Activated T-cell treated with anti-CD3 and anti-CD28 coated beads for 1 hour (primary cell): ENCODE results near the gene COMT.

Source experiments
- DNase-seq: peaks from one replicate; pipeline ENCODE4 v3.0.0-alpha.2; 2020; ENCODE audit warnings: low read depth

COMT gene

GRCh38 chr22:19995611-19996339 lies 54.2 kb downstream of the COMT start:
- no peak for DNase-seq

DNA sequence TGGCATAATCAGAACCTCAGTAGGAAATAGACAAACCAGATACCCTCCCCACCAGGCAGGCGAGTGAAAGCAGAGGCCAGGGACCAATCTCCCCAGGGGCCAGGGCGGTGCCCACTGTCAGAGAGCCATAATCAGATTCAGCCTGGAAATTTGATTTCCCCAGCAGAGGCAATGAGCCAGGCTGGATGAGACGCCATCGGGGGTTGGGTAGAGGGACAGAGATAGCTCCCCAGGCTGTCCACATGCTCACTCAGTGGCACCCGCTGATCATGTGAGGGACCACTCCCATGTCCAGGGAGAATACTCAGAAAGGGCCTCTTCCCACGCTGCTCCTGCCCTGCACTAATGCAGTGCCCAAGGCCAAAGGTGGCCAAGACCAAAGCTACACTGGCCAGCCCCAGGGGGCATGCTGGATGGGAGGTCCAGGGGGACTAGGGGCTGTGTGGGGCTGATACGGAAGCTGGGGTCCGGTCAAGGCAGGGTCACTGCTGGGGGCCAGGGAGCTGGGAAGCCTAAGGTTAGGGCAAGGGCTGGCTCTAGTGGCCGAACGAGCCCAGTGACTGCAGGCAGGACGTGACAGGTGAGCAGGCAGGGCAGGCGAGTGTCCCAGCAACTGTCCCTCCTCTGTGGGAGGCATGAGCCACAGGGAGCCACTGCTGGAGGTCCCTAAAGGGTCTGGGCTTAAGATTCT lies 55.3 kb downstream of the COMT start:
- DNase-seq, result no peak

- no peak for DNase-seq
These were observed 56.1 kb downstream of the COMT start for GRCh38 chr22:19997561-19998231.

DNA sequence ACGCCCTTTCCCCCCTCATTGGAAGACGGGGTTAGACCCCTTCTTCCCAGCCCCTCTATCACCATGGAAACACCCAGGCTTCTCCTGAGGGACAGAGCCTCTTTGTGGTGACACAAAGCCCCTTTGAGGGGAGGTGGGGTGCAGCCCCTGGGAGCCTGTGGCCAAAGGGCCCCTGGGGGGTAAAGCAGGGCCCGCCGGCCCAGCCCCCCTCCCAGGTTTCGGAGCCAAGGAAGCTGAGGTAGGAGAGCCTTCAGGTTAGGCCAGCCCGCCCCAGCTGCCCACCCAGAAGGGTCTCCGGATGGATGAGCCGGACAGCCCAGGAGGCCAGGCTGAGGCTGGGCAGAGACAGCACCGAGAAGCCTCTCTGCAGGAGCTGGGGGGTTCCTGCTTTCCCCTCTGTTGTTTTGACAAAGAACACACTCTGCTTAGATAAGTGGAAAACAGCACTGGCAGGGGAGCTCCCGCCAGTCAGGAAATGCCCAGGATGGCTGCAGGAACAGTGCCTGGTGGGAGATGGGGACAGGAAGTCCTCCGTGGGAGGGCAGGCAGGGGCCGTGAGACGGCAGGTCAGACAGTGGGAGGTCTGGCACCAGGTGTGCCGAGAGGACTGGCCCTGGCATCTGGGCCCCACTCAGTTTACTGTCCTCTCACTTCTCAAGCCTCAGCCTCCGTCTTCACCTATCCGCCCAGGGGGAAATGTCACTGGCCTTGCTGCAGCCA lies 56.8 kb downstream of the COMT start:
- no peak for DNase-seq

GRCh38 chr22:19998991-19999820 lies 57.6 kb downstream of the COMT start:
- DNase-seq, result no peak

DNA sequence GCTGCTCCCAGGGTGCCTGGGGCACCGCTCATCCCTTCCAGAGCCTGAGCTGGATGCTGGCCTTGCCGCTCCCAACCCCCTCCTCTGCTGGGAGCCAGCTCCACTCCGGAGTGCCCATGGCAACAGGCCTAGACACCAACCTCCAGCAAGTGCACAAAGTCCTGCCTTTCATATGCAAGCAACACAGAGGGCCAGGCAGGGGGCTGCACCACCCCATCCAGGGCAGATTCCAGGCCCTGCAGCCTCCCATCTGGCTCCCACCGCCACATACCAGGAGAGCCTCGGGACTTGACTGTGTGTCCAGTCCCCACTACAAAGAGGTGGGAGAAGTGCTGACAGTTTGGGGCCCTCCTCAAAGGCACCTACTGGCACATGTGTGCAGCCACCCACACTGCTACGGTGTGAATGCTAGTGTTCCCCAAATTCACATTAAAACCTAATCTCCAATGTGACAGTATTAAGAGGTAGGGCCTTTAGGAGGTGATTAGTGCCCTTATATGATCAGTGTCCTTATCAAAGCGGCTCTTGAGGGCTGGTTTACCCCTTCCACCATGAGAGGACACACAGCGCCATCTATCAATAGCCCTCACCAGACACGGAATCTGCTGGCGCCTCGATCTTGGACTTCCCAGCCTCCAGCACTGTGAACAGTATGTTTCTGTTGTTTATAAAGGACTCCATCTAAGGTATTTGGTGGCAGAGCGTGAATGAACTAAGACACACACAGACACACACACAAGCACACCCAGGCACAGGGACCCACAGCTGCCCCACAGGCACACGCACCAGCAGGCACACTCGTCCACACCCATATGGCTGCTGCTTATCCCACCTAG lies 58.9 kb downstream of the COMT start:
- no peak for DNase-seq

DNA sequence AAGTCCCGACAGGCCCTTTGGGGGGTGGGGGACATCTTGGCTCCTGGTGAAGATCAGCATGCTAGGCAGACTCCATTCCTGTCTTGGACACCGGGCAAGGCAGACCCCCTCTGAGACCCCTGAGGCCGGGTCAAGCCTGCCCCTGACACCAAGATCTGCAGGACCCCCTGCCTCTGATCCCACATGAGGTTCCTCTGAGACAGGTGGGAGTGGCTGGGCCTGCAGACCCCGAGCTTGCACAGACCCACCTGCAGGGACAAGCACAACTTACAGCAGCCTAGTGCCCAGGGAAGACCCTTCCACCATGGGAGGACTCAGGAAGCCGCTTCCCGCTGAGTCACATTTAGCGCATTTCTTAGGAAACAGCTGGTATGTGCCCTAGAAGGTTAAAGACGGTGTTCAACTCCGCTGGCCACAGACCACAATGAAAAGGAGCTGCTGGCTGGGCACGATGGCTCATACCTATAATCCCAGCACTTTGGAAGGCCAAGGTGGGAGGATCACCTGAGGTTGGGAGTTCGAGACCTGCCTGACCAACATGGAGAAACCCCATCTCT lies 59.6 kb downstream of the COMT start:
- DNase-seq, result no peak

- no peak for DNase-seq
These were observed 60.6 kb downstream of the COMT start for GRCh38 chr22:20002128-20002527.

GRCh38 chr22:20002636-20003035 lies 61.1 kb downstream of the COMT start:
- DNase-seq, result no peak

GRCh38 chr22:20003304-20003703 lies 61.7 kb downstream of the COMT start:
- no peak for DNase-seq

DNA sequence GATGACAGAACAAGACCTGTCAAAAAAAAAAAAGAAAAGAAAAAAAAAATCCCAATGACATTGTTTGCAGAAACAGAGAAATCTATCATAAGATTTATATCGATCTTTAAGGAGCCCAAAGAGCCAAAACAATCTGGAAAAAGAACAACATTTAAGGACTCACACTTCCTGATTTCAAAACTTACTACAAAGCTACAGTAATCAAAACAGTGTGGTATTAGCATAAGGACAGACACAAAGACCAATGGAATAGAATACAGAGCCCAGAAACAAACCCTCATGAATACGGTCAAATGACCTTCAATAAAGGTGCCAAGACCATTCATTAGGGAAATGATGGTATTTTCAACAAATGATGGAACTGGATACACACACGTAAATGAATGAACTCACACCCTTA lies 62.9 kb downstream of the COMT start:
- DNase-seq, result no peak

DNA sequence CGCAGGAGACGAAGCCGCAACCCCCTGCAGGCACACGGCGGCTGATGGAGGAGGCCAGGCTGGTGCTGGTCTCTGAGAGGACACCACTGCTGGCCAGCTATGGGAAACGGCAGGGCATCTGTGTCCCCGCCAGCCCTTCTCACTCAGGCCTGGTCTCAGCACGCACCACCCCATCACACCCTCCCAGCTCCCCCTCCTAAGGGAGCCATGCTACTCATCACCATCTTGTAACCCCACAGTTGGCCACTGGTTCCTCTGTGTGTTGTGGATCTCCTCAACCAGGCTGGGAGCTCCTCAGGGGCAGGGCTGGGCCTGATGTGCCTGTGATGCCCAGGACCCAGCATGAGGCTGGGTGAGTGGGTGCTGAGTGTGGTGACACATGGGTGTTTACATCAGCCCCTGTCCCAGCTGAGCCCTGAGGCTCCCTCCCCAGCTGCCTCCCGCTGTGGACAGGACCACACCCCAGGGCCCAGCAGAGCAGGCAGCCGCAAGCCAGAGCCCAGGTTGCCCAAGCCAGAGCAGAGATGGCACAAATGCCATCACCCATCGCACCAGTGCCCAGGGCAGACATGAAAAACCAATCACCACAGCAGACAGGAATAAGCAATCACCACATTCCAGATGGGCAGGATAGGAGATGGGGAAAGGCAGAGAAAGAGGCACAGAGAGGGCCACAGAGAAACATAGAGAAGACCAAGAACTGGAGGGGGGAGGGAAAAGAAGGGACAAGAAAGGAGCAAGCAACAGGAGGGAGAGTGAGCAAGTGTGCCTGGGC lies 66.8 kb downstream of the COMT start:
- DNase-seq, result no peak

DNA sequence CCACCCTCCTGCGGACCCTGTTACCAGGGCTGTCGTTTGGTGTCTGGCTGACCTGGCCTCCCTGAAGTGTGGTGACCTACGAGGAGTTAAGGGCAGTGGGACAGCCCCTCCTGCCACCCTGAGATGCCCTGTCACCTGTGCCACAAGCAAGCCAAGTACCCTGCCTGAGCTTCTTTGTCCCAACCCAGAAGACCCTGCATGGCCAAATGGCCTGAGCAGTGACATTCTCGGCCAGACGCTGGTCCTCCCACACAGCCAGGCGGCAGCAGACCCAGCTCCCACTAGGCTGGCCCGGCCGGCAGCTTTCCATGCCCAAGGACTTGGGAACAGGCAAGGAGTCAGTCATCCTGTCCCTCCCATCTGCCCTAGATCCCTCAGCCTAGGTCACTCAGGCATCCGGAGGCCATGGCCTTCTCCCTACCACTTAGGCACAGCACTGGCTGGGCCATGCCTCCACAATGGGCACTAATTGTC lies 67.5 kb downstream of the COMT start:
- DNase-seq, result no peak

DNA sequence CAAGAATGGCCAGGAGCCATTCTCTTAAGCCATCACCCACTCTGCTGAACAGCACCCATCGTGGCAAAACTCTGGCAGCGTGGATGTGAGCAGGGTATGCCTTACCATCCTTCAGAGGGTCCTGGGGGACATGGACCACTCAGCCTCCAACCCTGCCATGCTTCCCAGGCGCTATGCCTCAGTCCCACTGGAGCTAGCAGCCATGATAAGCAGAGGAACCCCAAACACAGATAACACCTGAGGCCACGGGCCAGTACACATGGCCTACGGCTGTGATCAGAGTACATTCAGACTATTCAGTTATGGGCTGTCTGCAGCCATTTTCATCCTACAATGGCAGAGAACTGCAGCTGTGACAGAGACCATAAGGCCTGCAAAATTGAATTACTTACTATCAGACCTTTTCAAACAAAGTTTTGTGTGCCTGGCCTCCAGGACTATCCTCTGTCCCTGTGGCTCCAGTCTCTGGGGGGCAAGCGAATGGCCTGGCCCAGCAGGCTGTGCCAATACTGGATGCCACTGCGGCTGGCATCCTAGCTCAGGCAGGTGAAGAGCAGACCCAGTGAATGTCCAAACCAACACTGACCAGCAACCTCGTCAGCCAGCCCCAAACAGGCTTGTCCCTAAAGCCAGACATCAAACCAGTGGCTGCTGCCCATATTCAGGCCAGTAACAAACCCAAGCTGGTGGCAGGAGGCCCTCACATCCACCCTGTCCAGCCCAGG lies 68.2 kb downstream of the COMT start:
- DNase-seq, result no peak

- no peak for DNase-seq
These were observed 68.9 kb downstream of the COMT start for GRCh38 chr22:20010307-20011122.

DNA sequence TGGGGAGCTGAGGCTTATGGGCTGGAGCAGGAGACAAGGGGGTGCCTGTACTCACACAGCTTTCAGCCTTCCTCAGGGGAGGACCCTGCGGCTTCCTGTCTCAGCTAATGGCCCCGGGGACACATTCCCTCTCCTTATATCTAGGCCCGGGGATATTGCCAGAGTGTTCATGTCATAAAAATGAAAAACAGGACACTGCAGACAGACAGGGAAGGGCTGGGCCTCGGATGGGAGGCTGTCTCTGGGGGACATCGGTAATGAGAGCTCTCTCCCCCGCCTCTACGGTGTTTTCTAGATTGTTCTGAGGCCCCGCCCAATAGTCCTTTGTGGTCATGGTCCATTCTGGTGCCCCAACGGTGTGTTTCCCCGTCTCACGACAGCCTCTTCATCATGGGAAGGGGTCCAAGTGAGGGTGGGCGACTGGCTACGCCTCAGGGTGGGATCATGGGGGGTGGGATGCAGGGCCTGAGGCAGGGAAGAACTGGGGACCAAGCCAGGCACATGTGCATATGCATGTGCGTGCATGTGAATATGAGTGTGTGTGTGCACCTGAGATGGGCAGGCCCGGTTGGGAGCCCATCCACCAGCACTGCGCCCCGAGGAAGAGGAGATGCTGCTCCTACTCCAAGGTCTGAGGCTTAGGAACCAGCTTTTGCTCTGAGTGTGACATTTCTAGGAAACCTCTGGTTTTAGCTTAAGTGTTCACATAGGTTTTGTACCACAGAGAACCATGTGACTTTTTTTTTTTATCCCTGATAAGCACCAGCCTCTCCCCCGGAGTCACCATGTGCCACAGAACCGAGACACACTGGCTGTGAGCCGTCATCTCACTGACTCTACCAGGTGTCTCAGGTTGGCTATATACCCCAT lies 69.8 kb downstream of the COMT start:
- no peak for DNase-seq
